GM23248 (cell line): ENCODE results near the gene ZNF747. TPM values are rescaled to one million over a fixed set of nuclear protein-coding genes. Genes with fewer than 3 reads are reported as not detected.

Source experiments
- DNase-seq: peaks from one replicate; pipeline ENCODE4 v3.0.0-alpha.2; 2015
- H2AFZ ChIP-seq: fragments of 200-600 bp; sonication (generic); 2 replicates; pipeline ENCODE4 v1.6.1; 2016; ENCODE audit warnings: antibody characterized with exemption
- H3F3A ChIP-seq: fragments of 200-600 bp; sonication (generic); 2 replicates; pipeline ENCODE4 v1.6.1; 2016; ENCODE audit warnings: mild to moderate bottlenecking, antibody characterized with exemption, mixed run types; ENCODE audit not compliant: insufficient read depth
- H3K27ac ChIP-seq: fragments of 200-600 bp; sonication (generic); 2 replicates; pipeline ENCODE4 v1.5.1; 2016; ENCODE audit warnings: mild to moderate bottlenecking
- H3K27me3 ChIP-seq: fragments of 200-600 bp; sonication (generic); replicated peaks from 2 replicates; pipeline ENCODE4 v1.6.1; 2016; ENCODE audit warnings: mild to moderate bottlenecking; ENCODE audit not compliant: insufficient read depth
- H3K36me3 ChIP-seq: fragments of 200-600 bp; sonication (generic); 2 replicates; pipeline ENCODE4 v1.6.1; 2016; ENCODE audit warnings: low read depth, mild to moderate bottlenecking
- H3K4me1 ChIP-seq: fragments of 200-600 bp; sonication (generic); 2 replicates; pipeline ENCODE4 v1.6.1; 2016; ENCODE audit warnings: mild to moderate bottlenecking; ENCODE audit not compliant: insufficient read depth
- H3K4me2 ChIP-seq: fragments of 200-600 bp; sonication (generic); one replicate; pipeline ENCODE4 v1.6.1; 2016; ENCODE audit warnings: mild to moderate bottlenecking; ENCODE audit not compliant: unreplicated experiment
- H3K4me3 ChIP-seq: fragments of 200-600 bp; sonication (generic); 2 replicates; pipeline ENCODE4 v1.5.1; 2016; ENCODE audit warnings: mild to moderate bottlenecking
- H3K79me2 ChIP-seq: fragments of 200-600 bp; sonication (generic); 2 replicates; pipeline ENCODE4 v1.6.1; 2016; ENCODE audit warnings: mild to moderate bottlenecking; ENCODE audit not compliant: insufficient read depth
- H3K9ac ChIP-seq: fragments of 200-600 bp; sonication (generic); 2 replicates; pipeline ENCODE4 v1.6.1; 2016; ENCODE audit warnings: mild to moderate bottlenecking
- H3K9me2 ChIP-seq: fragments of 200-600 bp; sonication (generic); 2 replicates; pipeline ENCODE4 v1.6.1; 2016; ENCODE audit warnings: mixed run types, mild to moderate bottlenecking, moderate library complexity; ENCODE audit not compliant: insufficient read depth
- H3K9me3 ChIP-seq: fragments of 200-600 bp; sonication (generic); one replicate; pipeline ENCODE4 v1.6.1; 2017; ENCODE audit warnings: low read depth
- H4K20me1 ChIP-seq: fragments of 200-600 bp; sonication (generic); 2 replicates; pipeline ENCODE4 v1.6.0; 2016; ENCODE audit not compliant: insufficient read depth
- EZH2 ChIP-seq: fragments of 200-600 bp; sonication (generic); IDR thresholded peaks from 2 replicates; pipeline ENCODE4 v1.6.1; 2018; ENCODE audit warnings: antibody characterized with exemption, mild to moderate bottlenecking; ENCODE audit not compliant: insufficient read depth, poor library complexity, severe bottlenecking
- EZH2phosphoT487 ChIP-seq: fragments of 200-600 bp; sonication (generic); IDR thresholded peaks from 2 replicates; pipeline ENCODE4 v1.6.1; 2018; ENCODE audit warnings: antibody characterized with exemption, moderate library complexity, mild to moderate bottlenecking, low read depth; ENCODE audit not compliant: insufficient read depth
- WGBS, 2 experiments: methylation state at CpG; one replicate each; pipeline ENCODE4 v1.1.6; 2015 to 2017; ENCODE audit warnings: low lambda C conversion rate in 2 of 2, low coverage in 1 of 2; ENCODE audit errors: missing lambda C conversion rate in 2 of 2; 5-methylcytosine and 5-hydroxymethylcytosine counted together
- in situ Hi-C: fragments of 300-500 bp; cut with MboI; formaldehyde crosslinking; loops from 2 replicates; pipeline ENCODE4 v1.15.0; 2020
- polyA plus RNA-seq: library from polyadenylated mRNA; unstranded; fragments of >200 nt; fragmentation: Nextera tagmentation; extraction: Ambion mirVana; gene quantifications from 2 replicates; pipeline ENCODE4 v1.2.1, GENCODE V29; 2016
- total RNA-seq: library from RNA; depleted of rRNA; stranded (reverse); fragments of >200 nt; shearing (Covaris generic); gene quantifications from 2 replicates; pipeline ENCODE4 v1.2.3, GENCODE V29; 2014

The ZNF747 gene
- total and polyA plus RNA-seq, 2 experiments from 2014 or later: 5.4 to 15.7 TPM

DNA sequence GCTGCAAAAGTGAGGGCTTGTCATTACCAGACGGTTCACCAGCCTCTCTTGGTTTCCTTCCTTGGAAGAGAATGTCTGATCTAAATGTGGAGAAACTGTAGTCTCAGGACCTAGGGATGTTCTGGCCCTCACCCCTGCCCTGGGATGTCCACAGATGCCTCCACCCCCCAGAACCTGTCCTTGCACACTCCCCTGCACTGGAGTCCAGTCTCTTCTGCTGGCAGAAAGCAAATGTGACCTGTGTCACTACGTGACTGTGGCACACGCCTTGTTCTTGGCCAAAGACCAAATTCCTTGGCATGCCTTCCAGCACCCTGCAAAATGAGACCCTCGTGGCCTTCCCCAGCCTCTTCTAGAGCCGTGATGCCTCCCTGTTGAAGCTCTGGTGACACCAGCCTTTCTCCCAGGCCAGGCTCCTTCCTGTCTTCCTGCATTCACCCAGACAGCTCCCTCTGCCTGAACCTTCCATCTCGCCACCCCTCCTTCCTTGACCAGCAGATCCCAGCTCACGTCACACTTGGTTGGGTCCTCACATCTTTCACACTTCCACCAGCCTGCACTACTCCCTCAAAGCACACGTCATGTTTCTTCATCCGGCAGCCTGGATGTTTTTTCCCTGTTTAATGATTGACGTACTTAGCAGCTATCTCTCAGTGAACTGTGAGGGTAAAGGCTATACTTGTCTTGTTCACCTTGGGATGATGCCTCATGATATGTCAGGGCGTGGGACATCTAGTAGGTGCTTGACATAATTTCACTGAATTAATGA lies 12.6 kb downstream of the ZNF747 start:
- no peak overlapping the region for H3K9ac ChIP-seq
- H3K4me1 ChIP-seq: no peaks in the 10 kb centered on the region
- no peaks in the 10 kb centered on the region for H3K79me2 ChIP-seq
- H2AFZ ChIP-seq: no peak overlapping the region
- 0 out of 2 replicates have a peak, but pooled peaks cover 7% of the 10 kb centered on the region for H3F3A ChIP-seq
- no peaks in the 10 kb centered on the region for H3K9me2 ChIP-seq
- no peak overlapping the region for H3K27ac ChIP-seq
- H3K4me3 ChIP-seq: no peak overlapping the region
- no peaks in the 10 kb centered on the region for H4K20me1 ChIP-seq
- DNase-seq: no peak
- H3K4me2 ChIP-seq: no peak overlapping the region
- 46 to 50% methylated on average over 11 of the region's 11 CpGs for WGBS, 2 experiments
- H3K9me3 ChIP-seq: no peaks in the 10 kb centered on the region
- H3K27me3 ChIP-seq: no peaks in the 10 kb centered on the region; the same call in 1 of the 2 replicates
- no peaks in the 10 kb centered on the region for H3K36me3 ChIP-seq
- TF ChIP-seq EZH2phosphoT487 (no peak), EZH2 (no peak)
- in situ Hi-C loops: no loop called here

DNA sequence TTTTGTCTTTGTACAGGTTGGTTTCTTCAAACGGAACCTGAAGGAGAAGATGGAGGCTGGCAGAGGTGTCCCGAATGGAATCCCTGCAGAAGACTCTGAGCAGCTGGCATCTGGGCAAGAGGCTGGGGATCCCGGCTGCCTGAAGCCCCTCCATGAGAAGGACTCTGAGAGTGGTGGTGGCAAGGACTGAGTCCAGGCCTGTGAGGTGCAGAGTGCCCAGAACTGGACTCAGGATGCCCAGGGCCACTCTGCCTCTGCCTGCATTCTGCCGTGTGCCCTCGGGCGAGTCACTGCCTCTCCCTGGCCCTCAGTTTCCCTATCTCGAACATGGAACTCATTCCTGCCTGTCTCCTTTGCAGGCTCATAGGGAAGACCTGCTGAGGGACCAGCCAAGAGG lies 13.2 kb downstream of the ZNF747 start:
- Histone ChIP-seq H4K20me1 (no peaks in the 10 kb centered on the region), H3K9me2 (no peaks in the 10 kb centered on the region), H3K9ac (no peak overlapping the region), H3K4me3 (no peak overlapping the region), H3K79me2 (no peaks in the 10 kb centered on the region), H3K4me1 (no peaks in the 10 kb centered on the region), H3K4me2 (no peak overlapping the region), H3K36me3 (no peaks in the 10 kb centered on the region), H3K9me3 (no peaks in the 10 kb centered on the region), H3F3A (0 out of 2 replicates have a peak, but pooled peaks cover 7% of the 10 kb centered on the region), H3K27me3 (no peaks in the 10 kb centered on the region; the same call in 1 of the 2 replicates), H2AFZ (no peak overlapping the region), H3K27ac (no peak overlapping the region)
- in situ Hi-C loops: no loop called here
- 85 to 93% methylated on average over 7 of the region's 7 CpGs for WGBS, 2 experiments
- TF ChIP-seq EZH2phosphoT487: no peak
- TF ChIP-seq EZH2: no peak
- DNase-seq: no peak

DNA sequence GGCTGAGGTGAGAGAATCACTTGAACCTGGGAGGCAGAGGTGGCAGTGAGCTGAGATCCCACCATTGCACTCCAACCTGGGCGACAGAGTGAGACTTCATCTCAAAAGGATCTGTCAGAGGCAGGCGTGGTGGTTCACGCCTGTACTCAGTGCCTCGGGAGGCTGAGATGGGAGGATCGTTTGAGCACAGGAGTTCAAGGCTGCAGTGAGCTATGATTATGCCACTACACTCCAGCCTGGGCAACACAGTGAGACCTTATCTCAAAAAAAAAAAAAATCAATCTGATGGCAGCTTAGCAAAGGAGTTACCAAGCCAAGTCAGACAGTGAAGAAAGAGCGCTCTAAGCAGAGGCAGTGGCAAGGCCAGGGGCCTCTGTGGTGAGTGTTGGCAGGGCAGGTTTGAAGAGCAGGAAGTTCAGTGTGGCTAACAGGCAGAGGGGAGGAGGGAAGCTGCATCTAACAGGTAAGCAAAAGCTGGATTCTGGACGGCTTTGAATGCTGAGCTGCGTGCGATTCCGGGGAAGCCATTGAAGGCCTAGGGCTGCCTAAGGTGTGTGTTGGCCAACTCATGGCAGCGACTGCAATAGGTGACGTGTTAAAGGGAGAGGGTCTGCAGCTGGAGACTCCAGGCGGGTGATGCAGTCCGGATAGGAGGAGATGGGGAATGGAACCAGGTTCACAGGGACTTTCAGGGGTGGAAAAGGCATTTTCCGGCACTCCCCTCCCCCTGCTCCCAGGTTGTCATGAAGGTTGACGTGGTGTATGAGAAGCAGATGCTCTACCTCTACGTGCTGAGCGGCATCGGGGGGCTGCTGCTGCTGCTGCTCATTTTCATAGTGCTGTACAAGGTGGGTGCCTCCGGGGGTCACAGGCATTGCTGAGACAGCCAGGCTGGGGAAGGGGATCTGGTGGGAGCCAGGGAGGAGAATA lies 15.3 kb downstream of the ZNF747 start:
- H3K9me3 ChIP-seq: no peaks in the 10 kb centered on the region
- no peak overlapping the region for H3K4me3 ChIP-seq
- H3K27me3 ChIP-seq: no peaks in the 10 kb centered on the region; the same call in 1 of the 2 replicates
- H3K9ac ChIP-seq: no peak overlapping the region
- no peaks in the 10 kb centered on the region for H3K9me2 ChIP-seq
- H3F3A ChIP-seq: no peaks in the 10 kb centered on the region
- no peak overlapping the region for H3K27ac ChIP-seq
- no peaks in the 10 kb centered on the region for H4K20me1 ChIP-seq
- TF ChIP-seq EZH2 (no peak), EZH2phosphoT487 (no peak)
- no peaks in the 10 kb centered on the region for H3K36me3 ChIP-seq
- no peak overlapping the region for H2AFZ ChIP-seq
- H3K4me2 ChIP-seq: no peak overlapping the region
- no peak for DNase-seq
- H3K4me1 ChIP-seq: no peaks in the 10 kb centered on the region
- WGBS, 2 experiments: 56% methylated on average over 20 of the region's 20 CpGs
- no peaks in the 10 kb centered on the region for H3K79me2 ChIP-seq
- in situ Hi-C loops: no loop called here

DNA sequence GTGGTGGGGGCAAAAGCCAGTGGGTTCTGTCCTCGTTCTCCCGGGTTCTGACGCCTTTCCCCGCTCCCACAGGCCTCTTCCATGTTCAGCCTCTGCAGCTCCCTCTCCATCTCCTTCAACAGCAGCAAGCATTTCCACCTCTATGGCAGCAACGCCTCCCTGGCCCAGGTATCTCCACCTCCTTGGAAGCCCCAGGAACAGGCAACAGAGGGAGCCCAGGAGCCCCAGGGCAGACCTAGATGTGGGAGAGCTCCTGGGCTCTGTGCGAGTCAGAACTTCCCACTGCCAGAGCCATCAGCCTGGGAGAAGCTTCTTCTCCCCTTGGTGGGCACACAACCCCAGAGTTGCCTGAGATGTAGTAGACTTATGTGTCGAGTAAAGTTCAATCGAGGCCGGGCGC lies 16.1 kb downstream of the ZNF747 start:
- Histone ChIP-seq H2AFZ (no peak overlapping the region), H3F3A (no peaks in the 10 kb centered on the region), H3K27ac (no peak overlapping the region), H3K79me2 (no peaks in the 10 kb centered on the region), H3K4me2 (no peak overlapping the region), H3K9me2 (no peaks in the 10 kb centered on the region), H4K20me1 (no peaks in the 10 kb centered on the region), H3K9me3 (no peaks in the 10 kb centered on the region), H3K27me3 (no peaks in the 10 kb centered on the region; the same call in 1 of the 2 replicates), H3K36me3 (no peaks in the 10 kb centered on the region), H3K4me3 (no peak overlapping the region), H3K9ac (no peak overlapping the region), H3K4me1 (no peaks in the 10 kb centered on the region)
- in situ Hi-C loops: no loop called here
- TF ChIP-seq EZH2phosphoT487 (no peak), EZH2 (no peak)
- 86 to 88% methylated on average over 10 of the region's 10 CpGs for WGBS, 2 experiments
- no peak for DNase-seq
